ENCODE results near the gene MAEA.

The MAEA gene

GRCh38 chr4:1289207-1290164 is at the start of gene MAEA:
TSS of gene MAEA (plus strand) at chr4:1289891. CDS start at chr4:1289914, 23 bp downstream.
- DNase-seq (ENCODE audit: low spot score): peak; percentile 100

DNA sequence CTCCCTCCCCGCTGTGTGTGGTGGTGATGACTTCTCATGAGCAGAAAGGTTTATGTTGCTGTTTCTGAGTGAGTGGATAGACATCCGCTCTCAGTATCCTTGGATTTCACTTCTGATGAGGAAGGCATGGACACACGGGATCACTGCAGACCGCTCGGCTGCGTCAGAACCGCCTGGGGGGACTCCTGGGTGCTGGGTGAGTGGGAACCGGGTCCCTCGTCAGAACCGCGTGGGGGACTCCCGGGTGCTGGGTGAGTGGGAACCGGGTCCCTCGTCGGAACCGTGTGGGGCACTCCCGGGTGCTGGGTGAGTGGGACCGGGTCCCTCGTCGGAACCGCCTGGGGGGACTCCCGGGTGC is 49.8 kb upstream of the MAEA start:
- DNase-seq (ENCODE audit: low spot score): no peak

GRCh38 chr4:1240721-1241465 is 48.8 kb upstream of the MAEA start:
- no peak for DNase-seq (ENCODE audit: low spot score)

DNA sequence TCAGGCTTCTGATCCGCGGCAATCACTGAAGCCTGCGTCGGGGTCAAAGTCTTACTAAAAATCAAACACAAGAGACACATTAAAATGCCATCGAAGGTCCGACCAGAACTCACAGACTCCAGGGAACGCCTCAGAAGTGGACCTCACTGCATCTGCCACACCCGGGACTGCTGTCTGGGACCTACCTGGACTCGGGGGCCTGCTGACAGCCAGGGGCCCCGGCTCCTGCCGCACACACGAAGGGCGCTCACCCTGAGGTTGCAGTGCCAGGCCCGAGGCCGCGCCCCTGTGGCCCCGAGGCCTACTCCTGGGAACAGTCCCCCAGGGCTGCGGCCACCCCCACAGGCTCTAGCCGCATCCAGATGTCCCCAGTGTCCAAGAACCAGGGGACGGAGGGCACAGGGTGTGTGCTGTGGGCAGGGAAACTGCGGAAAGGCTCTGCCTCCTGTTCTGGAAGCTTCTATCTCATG is 48.2 kb upstream of the MAEA start:
- DNase-seq (ENCODE audit: low spot score): no peak

DNA sequence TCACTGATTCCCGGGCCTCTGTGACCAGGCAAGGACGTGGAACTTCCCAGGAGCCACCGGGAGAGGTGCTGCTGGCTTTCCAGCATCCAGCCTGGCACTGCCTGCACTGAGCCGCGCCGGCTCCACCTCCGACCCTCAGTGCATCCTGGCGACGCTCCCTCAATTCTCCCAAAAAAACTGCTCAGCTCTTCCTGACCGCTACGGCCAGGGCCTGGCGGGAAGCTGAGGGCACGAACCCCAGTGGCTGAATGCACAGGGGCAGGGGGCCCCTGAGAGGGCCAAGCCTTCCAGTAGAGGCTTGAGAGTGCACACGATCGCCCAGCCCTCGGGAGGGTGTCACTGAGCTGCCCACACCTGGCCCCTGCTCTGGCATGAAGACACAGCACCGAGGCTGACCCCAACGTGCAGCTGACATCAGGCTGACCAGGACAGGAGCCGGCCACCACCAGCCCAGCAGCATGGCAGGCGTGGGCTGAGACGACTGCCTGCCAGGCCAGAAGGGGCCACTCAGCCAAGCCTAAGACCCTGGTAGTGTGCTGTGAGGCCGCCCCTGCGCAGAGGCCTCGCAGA is 47.7 kb upstream of the MAEA start:
- DNase-seq (ENCODE audit: low spot score): no peak

- DNase-seq (ENCODE audit: low spot score): no peak
These were observed 46.9 kb upstream of the MAEA start for GRCh38 chr4:1242506-1243450.

GRCh38 chr4:1243451-1244080 is 46.1 kb upstream of the MAEA start:
- DNase-seq (ENCODE audit: low spot score): no peak

GRCh38 chr4:1244081-1244977 is 45.4 kb upstream of the MAEA start:
- DNase-seq (ENCODE audit: low spot score): no peak

DNA sequence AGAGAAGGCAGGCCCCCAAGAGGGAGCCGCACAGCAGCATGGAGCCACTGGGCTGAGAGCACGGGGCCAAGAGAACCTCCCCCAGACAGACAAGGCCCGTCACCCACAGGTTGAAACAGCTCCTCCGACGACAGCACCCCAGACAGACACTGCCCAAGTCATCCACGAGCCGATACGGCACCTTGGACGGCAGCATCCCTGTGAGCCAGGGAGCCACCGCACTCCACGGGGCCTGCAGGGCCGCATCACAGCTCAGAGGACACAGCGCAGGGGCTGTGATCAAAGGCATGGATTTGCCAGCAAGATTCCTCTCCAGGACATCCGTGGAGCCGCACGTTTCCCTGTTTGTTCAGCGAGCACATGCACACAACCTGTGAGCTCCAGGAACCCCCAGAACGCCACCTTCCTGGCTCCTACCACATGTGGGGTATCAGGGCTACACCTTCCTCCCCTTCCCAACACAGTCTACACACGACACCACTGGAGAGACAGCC is 44.7 kb upstream of the MAEA start:
- DNase-seq (ENCODE audit: low spot score): no peak

DNA sequence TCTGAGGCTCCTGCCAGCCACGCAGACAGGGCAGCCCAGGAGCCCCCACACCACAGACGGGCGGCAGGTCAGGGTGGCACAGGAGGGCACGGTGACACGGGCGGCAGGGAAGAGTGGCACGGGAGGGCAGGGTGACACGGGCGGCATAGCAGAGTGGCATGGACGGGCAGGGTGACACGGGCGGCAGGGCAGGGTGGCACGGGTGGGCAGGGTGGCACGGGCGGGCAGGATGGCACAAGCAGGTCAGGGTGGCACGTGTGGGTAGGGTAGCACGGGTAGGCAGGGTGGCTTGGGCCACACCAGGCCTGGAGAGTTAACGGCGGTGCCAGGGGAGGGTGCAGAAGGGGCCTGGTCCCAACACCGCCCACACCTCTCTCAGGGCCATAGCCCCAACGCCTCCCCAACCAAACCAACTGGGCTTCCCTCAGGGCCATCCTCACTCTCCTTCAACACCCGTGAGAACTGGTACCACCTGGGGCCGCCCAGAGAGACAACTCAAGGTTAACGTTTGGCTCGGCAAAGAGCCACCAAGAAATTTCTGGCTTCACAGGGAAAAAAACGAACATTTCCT is 44.1 kb upstream of the MAEA start:
- no peak for DNase-seq (ENCODE audit: low spot score)

GRCh38 chr4:1246111-1246881 is 43.4 kb upstream of the MAEA start:
- peak; percentile 23 for DNase-seq (ENCODE audit: low spot score)

- peak; percentile 47 for DNase-seq (ENCODE audit: low spot score)
These were observed 42.5 kb upstream of the MAEA start for GRCh38 chr4:1246901-1247863.

DNA sequence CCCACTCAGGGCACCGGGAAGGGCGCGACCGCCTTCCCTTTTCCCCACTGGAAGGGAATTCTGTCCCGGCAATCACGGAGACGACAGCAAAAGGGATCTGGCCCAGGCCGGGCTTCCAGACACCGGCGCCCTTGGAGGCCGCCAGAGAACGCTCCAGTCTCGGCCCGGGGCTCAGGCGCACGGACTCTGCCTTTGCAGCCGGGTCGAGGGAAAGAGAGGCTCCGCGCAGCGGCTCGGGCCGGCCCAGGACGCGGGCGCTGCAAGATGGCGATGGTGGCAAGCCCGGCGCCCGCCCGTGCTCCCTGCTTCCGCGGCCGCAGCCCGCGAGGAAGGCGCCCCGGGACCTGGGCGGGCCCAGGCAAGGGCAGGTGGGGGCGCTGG is 41.8 kb upstream of the MAEA start:
- DNase-seq (ENCODE audit: low spot score): peak; percentile 58

DNA sequence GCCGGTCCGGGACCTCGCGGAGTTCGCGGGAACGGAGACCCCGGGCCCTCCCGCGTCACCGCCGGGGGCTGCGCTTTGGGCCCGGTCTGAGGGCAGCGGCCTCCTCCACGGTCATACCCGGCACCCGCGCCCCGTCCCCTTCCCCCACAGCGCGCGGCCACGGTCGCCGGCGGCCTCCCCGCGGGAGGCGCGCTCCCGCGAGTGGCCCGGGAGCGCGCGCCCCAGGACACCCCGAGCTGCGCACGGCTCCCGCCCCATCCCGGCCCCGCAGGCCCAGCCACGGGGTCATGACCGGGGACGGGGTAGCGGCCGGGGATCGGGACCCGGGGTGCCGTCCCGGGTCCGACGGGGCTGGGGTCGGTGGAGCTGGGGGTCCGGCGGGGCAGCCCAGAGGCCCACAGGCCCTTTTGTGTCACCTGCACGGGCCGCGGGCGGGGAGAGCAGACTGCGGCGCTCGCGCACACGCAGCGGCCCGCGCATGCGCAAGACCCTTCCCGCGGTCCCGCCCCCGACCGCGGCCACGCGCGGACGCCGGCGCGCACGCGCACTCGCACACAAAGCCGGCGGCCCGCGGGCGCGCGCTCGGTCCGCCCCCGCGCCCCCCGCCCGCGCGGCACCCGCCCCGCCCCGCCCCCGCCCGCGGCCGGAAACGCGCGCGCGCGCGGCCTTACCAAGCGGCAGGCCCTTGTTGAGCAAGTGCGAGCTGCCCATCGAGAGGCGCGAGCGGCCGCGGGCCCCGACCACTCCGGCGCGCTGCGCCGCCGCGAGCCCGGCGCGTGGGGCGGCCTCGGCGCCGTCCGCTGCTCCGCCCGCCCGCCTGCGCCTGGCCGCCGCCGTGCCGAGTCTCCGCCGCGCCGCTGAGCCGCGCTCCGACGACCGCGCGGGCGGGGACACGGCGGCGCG is 41.2 kb upstream of the MAEA start, which contains the start of gene CTBP1:
Gene CTBP1, minus strand, starts transcription at position 886 of the 903 bp plus-strand sequence. CDS start 7,799 bp downstream, outside the sequence.
- DNase-seq (ENCODE audit: low spot score): peak; percentile 99

DNA sequence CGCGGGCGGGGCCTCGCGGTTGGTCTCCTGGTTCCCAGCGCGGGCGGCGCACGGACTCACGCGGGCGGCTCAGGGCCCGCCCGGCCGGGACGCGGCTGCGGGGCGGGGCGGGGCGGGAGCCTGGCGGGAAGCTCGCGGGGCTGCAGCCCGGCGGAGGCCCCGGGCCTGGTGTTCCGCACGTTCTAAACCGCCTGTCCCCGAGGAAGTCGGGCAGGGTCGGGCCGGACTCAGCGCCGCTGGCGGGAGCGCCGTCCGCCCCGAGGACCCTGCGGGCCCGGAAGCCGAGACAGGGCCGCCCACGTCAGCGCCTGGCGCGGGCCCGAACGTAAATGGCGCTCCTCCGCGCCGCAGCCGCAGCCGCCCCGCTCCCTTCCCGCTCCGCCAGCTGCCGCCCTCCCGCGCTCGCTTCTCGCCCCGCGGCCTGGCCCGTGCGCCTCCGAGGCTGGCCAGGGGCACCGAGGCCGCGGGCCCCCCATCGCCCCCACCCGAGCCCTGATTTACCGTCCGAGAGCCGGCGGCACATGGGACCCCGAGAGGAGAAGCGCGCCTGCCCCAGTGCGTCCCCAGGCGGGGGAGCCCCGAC is 40.5 kb upstream of the MAEA start:
- DNase-seq (ENCODE audit: low spot score): peak; percentile 48
